ENCODE results near the gene CCDC200.
A peak's percentile ranks its signal among the peaks of the same experiment; 100 is the strongest.
"Not testable (repeated sequence)": the region's sequence is repeated elsewhere in the genome, so short reads cannot be mapped to it uniquely, and the experiment has no call there.

Gene CCDC200

GRCh38 chr17:43216369-43216761, 12.1 kb downstream of the CCDC200 start:
- no peak for DNase-seq (ENCODE audit: low read depth in 2 of 2)

- DNase-seq (ENCODE audit: low read depth in 2 of 2): no peak
Measured at GRCh38 chr17:43215341-43215740, 13.1 kb downstream of the CCDC200 start.

GRCh38 chr17:43213545-43213944, 14.9 kb downstream of the CCDC200 start:
- DNase-seq (ENCODE audit: low read depth in 2 of 2): no peak

DNA sequence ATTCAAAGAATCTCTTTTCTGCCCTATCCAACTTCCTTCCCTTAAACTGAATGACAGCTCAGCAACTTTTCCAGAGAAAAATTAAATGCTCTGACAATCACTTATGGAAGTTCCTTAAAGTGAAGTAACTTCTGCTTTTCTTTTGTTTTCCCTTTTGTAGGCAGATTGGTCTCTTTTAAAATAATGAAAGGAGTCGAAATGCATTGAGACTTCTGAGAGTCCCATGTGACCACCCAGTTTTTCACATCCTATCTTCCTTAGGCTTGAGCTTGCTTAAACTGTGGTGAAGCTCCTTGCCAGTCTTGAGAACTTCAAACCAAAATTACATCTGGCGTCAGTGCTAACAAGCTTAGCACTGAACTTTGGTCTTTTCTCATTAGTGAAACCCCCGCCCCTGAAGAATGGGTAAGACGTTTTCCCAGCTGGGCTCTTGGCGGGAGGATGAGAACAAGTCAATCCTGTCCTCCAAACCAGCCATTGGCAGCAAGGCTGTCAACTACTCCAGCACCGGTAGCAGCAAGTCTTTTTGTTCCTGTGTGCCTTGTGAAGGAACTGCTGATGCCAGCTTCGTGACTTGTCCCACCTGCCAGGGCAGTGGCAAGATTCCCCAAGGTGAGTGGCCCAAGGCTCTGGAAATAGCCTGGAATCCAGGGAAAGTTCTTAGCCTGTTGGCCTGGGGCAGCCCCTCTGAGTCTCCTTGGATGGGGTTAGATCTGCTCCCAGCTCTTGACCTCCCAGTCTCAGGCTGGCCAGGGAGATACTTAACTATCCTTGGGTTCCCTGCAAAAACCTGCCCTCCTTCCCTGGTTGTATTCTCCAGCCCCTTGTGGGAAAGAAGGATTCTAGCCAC, 15.6 kb downstream of the CCDC200 start:
- no peak for DNase-seq (ENCODE audit: low read depth in 2 of 2)

GRCh38 chr17:43211480-43212402, 16.7 kb downstream of the CCDC200 start, which contains the start of gene TMEM106A:
Gene TMEM106A (plus strand): TSS chr17:43211875. CDS start chr17:43213042, 1,167 bp downstream.
- DNase-seq (ENCODE audit: low read depth in 2 of 2): peak; percentile 74 to 76

DNA sequence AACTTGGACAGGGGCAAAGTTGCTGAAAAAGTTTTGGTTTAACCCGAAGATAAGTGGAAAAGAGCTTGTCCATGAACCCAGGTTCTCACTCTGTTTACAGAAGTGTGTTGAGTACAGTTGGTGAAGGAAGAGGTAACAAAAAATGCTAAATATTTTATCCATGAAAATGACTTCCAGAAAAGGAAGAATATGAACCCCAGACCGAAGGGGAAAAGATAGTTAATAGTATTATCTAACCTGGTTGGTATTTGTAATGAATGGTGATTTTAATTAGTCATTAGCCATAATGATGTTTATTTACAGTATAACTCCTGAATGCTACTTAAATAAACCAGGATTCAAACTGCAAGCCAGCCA, 17.3 kb downstream of the CCDC200 start:
- DNase-seq (ENCODE audit: low read depth in 2 of 2): no peak

- no peak for DNase-seq (ENCODE audit: low read depth in 2 of 2)
Measured at GRCh38 chr17:43210576-43210975, 17.8 kb downstream of the CCDC200 start.

GRCh38 chr17:43203013-43203412, 25.4 kb downstream of the CCDC200 start:
- DNase-seq (ENCODE audit: low read depth in 2 of 2): not testable (repeated sequence)

DNA sequence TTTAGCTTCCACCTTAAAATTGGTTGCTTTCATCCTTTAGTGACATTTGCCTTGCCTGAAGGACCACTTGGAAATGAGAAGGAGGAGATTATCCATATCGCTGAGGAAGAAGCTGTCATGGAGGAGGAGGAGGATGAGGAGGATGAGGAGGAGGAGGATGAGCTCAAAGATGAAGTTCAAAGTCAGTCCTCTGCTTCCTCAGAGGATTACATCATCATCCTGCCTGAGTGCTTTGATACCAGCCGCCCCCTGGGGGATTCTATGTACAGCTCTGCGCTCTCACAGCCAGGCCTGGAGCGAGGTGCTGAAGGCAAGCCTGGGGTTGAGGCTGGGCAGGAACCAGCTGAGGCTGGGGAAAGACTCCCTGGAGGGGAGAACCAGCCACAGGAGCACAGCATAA, 28.3 kb downstream of the CCDC200 start:
- DNase-seq (ENCODE audit: low read depth in 2 of 2): no peak

- DNase-seq (ENCODE audit: low read depth in 2 of 2): no peak
Measured at GRCh38 chr17:43199633-43200032, 28.8 kb downstream of the CCDC200 start.

GRCh38 chr17:43193251-43193650, 35.2 kb downstream of the CCDC200 start:
- no peak for DNase-seq (ENCODE audit: low read depth in 2 of 2)

DNA sequence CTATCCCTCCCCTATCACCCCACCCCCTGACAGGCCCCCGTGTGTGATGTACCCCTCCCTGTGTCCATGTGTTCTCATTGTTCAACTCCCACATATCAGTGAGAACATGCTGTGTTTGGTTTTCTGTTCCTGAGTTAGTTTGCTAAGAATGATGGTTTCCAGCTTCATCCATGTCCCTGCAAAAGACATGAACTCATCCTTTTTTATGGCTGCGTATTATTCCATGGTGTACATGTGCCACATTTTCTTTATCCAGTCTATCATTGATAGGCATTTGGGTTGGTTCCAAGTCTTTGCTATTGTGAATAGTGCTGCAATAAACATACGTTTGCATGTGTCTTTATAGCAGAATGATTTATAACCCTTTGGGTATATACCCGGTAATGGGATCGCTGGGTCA, 41.8 kb downstream of the CCDC200 start:
- DNase-seq (ENCODE audit: low read depth in 2 of 2): not testable (repeated sequence)

DNA sequence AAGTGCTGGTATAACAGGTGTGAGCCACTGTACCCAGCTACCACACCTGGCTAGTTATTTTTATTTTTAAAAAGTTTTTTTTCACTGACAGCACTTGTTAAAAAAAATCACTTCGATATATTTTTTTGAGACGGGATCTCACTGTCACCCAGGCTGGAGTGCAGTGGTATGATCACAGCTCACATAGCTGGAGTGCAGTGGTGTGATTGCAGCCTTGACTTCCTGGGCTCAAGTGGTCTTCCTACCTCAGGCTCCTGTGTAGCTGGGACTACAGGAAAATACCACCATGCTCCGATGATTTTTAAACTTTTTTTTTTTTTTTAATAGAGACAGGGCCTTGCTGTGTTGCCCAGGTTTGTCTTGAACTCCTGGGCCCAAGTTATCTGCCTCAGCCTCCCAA, 44.5 kb downstream of the CCDC200 start:
- no peak for DNase-seq (ENCODE audit: low read depth in 2 of 2)

DNA sequence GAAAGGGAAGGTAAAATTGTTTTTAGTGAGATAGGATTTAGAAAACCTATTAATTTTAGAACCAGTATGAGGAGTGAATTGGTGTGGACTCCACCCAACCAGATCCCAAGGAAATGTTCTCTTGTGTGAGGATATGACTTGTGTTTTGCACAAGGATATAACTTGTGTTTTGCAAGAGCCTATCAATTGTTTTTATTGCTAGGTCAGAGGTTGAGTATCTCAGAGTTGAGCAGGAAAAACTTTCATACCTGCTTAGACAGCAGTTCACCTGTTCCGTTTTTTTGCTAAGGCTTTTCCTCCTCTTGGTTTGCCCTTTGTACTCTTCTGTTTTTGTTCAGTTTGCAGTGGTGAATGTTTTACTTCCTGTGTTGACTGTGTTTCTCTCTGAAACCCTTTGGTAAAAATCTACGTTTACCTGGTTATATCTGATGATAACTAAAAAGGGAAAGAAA, 52.3 kb downstream of the CCDC200 start:
- no peak for DNase-seq (ENCODE audit: low read depth in 2 of 2)

- peak; percentile 56 to 65 for DNase-seq (ENCODE audit: low read depth in 2 of 2)
Measured at GRCh38 chr17:43175213-43176118, 53.0 kb downstream of the CCDC200 start.

- DNase-seq (ENCODE audit: low read depth in 2 of 2): peak; percentile 88 to 90
Measured at GRCh38 chr17:43171586-43172487, 56.6 kb downstream of the CCDC200 start.
